HG02642 (cell line): ENCODE data around the gene KAZN.

Source experiments
- ATAC-seq: cut with Tn5 transposase; IDR thresholded peaks from one replicate; pipeline ENCODE4 v1.9.1; 2021; ENCODE audit warnings: mild to moderate bottlenecking; ENCODE audit not compliant: unreplicated experiment, poor library complexity

KAZN gene

GRCh38 chr1:15153842-15154479, 555.5 kb downstream of the KAZN start:
- no peak for ATAC-seq

- ATAC-seq = no peak
Observed at GRCh38 chr1:15154480-15155036, 556.1 kb downstream of the KAZN start.

- no peak for ATAC-seq
Observed at GRCh38 chr1:15155191-15155590, 556.7 kb downstream of the KAZN start.

GRCh38 chr1:15155888-15156741, 557.6 kb downstream of the KAZN start:
- ATAC-seq = no peak

- ATAC-seq = no peak
Observed at GRCh38 chr1:15156807-15157380, 558.4 kb downstream of the KAZN start.

GRCh38 chr1:15157524-15158399, 559.3 kb downstream of the KAZN start:
- no peak for ATAC-seq

GRCh38 chr1:15158506-15159165, 560.2 kb downstream of the KAZN start:
- ATAC-seq = no peak

GRCh38 chr1:15159166-15159555, 560.7 kb downstream of the KAZN start:
- ATAC-seq = no peak

- ATAC-seq = no peak
Observed at GRCh38 chr1:15160626-15161025, 562.1 kb downstream of the KAZN start.

- no peak for ATAC-seq
Observed at GRCh38 chr1:15167386-15167785, 568.9 kb downstream of the KAZN start.
